AG09309 (cell line): Measurements from ENCODE around the gene LGALS9B.
"Not testable (repeated sequence)": the region's sequence is repeated elsewhere in the genome, so short reads cannot be mapped to it uniquely, and the experiment has no call there.

Experiments
- DNase-seq: peaks from one replicate; pipeline ENCODE4 v3.0.0-alpha.2; 2010; ENCODE audit warnings: low read depth
- H3K4me3 ChIP-seq: 2 replicates; pipeline ENCODE4 v1.5.1; 2011; ENCODE audit warnings: mild to moderate bottlenecking, low read depth, low read length, moderate library complexity; ENCODE audit not compliant: control insufficient read depth
- CTCF ChIP-seq: IDR thresholded peaks from 2 replicates; pipeline ENCODE4 v1.5.1; 2011; ENCODE audit warnings: mild to moderate bottlenecking, low read depth, low read length, inconsistent platforms; ENCODE audit not compliant: insufficient read depth, control insufficient read depth; ENCODE audit errors: missing control alignments

LGALS9B gene

GRCh38 chr17:20474081-20474480 is 6.7 kb upstream of the LGALS9B start:
- DNase-seq, H3K4me3 ChIP-seq: not testable (repeated sequence)

- DNase-seq, H3K4me3 ChIP-seq: not testable (repeated sequence)
Measured at GRCh38 chr17:20469946-20470345, 2.6 kb upstream of the LGALS9B start.

GRCh38 chr17:20469107-20469506 is 1.8 kb upstream of the LGALS9B start:
- not testable (repeated sequence) for DNase-seq, H3K4me3 ChIP-seq

GRCh38 chr17:20466999-20467398 is 340 bp downstream of the LGALS9B start:
- DNase-seq, H3K4me3 ChIP-seq: not testable (repeated sequence)

- not testable (repeated sequence) for DNase-seq, H3K4me3 ChIP-seq
Measured at GRCh38 chr17:20466553-20466952, 786 bp downstream of the LGALS9B start.

GRCh38 chr17:20465535-20465934 is 1.8 kb downstream of the LGALS9B start:
- not testable (repeated sequence) for H3K4me3 ChIP-seq, DNase-seq

GRCh38 chr17:20464854-20465414 is 2.4 kb downstream of the LGALS9B start:
- not testable (repeated sequence) for H3K4me3 ChIP-seq, DNase-seq

GRCh38 chr17:20462158-20462557 is 5.2 kb downstream of the LGALS9B start:
- not testable (repeated sequence) for DNase-seq, H3K4me3 ChIP-seq

GRCh38 chr17:20457848-20458381 is 9.4 kb downstream of the LGALS9B start:
- DNase-seq, H3K4me3 ChIP-seq: not testable (repeated sequence)

- not testable (repeated sequence) for H3K4me3 ChIP-seq, DNase-seq
Measured at GRCh38 chr17:20455106-20455505, 12.2 kb downstream of the LGALS9B start.

- H3K4me3 ChIP-seq, DNase-seq: not testable (repeated sequence)
Measured at GRCh38 chr17:20453820-20454434, 13.4 kb downstream of the LGALS9B start.

GRCh38 chr17:20450852-20451251 is 16.5 kb downstream of the LGALS9B start:
- not testable (repeated sequence) for H3K4me3 ChIP-seq, DNase-seq

GRCh38 chr17:20447534-20448321 is 19.6 kb downstream of the LGALS9B start:
- H3K4me3 ChIP-seq, DNase-seq: not testable (repeated sequence)

- H3K4me3 ChIP-seq, DNase-seq: not testable (repeated sequence)
- peak; percentile 14 for TF ChIP-seq CTCF
Measured at GRCh38 chr17:20446895-20447294, 20.4 kb downstream of the LGALS9B start.

- DNase-seq, H3K4me3 ChIP-seq: not testable (repeated sequence)
Measured at GRCh38 chr17:20444581-20445236, 22.6 kb downstream of the LGALS9B start.

GRCh38 chr17:20444173-20444572 is 23.2 kb downstream of the LGALS9B start:
- DNase-seq = not testable (repeated sequence)

GRCh38 chr17:20443632-20444031 is 23.7 kb downstream of the LGALS9B start:
- H3K4me3 ChIP-seq, DNase-seq: not testable (repeated sequence)

More at GRCh38 chr17:20444173-20444572, 23.2 kb downstream of the LGALS9B start:
- not testable (repeated sequence) for H3K4me3 ChIP-seq
